SU-DHL-6 (cell line): ENCODE measurements around the gene TJP1.

Experiments used
- H2AFZ ChIP-seq: fragments of 200-600 bp; sonication (generic); 2 replicates; pipeline ENCODE4 v1.6.1; 2014; ENCODE audit warnings: low read depth, mild to moderate bottlenecking, moderate library complexity, mixed read lengths, antibody characterized with exemption, low read length; ENCODE audit not compliant: severe bottlenecking
- H3F3A ChIP-seq: fragments of 200-600 bp; shearing (Covaris generic); 2 replicates; pipeline ENCODE4 v1.6.0; 2016; ENCODE audit warnings: antibody characterized with exemption, mild to moderate bottlenecking; ENCODE audit not compliant: insufficient read depth
- H3K27ac ChIP-seq: fragments of 200-600 bp; sonication (generic); 2 replicates; pipeline ENCODE4 v1.5.1; 2016; ENCODE audit warnings: low read depth, mild to moderate bottlenecking, low read length, moderate library complexity, mixed read lengths
- H3K27me3 ChIP-seq: fragments of 200-600 bp; sonication (generic), shearing (Covaris generic); 2 replicates; pipeline ENCODE4 v1.6.0; 2014; ENCODE audit warnings: mild to moderate bottlenecking, low read length
- H3K36me3 ChIP-seq: fragments of 200-600 bp; sonication (generic); 2 replicates; pipeline ENCODE4 v1.6.1; 2014; ENCODE audit warnings: mild to moderate bottlenecking, low read length, mixed read lengths
- H3K4me2 ChIP-seq: fragments of 300-600, 200-600 bp; shearing (Covaris generic), sonication (generic); 2 replicates; pipeline ENCODE4 v1.6.0; 2014; ENCODE audit warnings: low read length, low read depth, mild to moderate bottlenecking; ENCODE audit not compliant: poor library complexity, severe bottlenecking
- H3K4me3 ChIP-seq: fragments of 200-600 bp; sonication (generic); 2 replicates; pipeline ENCODE4 v1.5.1; 2014; ENCODE audit warnings: antibody characterized with exemption, low read length, mild to moderate bottlenecking, mixed read lengths; ENCODE audit not compliant: insufficient read depth, poor library complexity, severe bottlenecking
- H3K79me2 ChIP-seq: fragments of 200-600 bp; sonication (generic); 2 replicates; pipeline ENCODE4 v1.6.1; 2014; ENCODE audit warnings: mild to moderate bottlenecking, low read length, moderate library complexity; ENCODE audit not compliant: insufficient read depth
- H3K9ac ChIP-seq: fragments of 200-600 bp; sonication (generic); 2 replicates; pipeline ENCODE4 v1.7.0; 2014; ENCODE audit warnings: mild to moderate bottlenecking, low read length
- H3K9me2 ChIP-seq: fragments of 200-600 bp; sonication (generic); replicated peaks from 2 replicates; pipeline ENCODE4 v1.6.1; 2014; ENCODE audit warnings: low read length; ENCODE audit not compliant: insufficient read depth
- H3K9me3 ChIP-seq: fragments of 200-600 bp; sonication (generic); 2 replicates; pipeline ENCODE4 v1.6.1; 2014; ENCODE audit warnings: low read length, mixed read lengths; ENCODE audit not compliant: insufficient read depth
- H4K20me1 ChIP-seq: fragments of 200-600 bp; sonication (generic); 2 replicates; pipeline ENCODE4 v1.6.1; 2014; ENCODE audit warnings: low read depth, mild to moderate bottlenecking, antibody characterized with exemption, low read length, moderate library complexity, mixed read lengths
- CTCF ChIP-seq: fragments of 200-600 bp; sonication (generic); IDR thresholded peaks from one replicate; pipeline ENCODE4 v1.5.1; 2017; ENCODE audit warnings: antibody characterized with exemption, mild to moderate bottlenecking, low read length, moderate library complexity; ENCODE audit not compliant: insufficient read depth, poor library complexity, severe bottlenecking
- EZH2phosphoT487 ChIP-seq: fragments of 200-600 bp; sonication (generic), shearing (Covaris generic); conservative IDR thresholded peaks from 2 replicates; pipeline ENCODE4 v1.6.1; 2018; ENCODE audit warnings: mild to moderate bottlenecking, antibody characterized with exemption, low read length, moderate library complexity, mixed read lengths

The TJP1 gene

DNA sequence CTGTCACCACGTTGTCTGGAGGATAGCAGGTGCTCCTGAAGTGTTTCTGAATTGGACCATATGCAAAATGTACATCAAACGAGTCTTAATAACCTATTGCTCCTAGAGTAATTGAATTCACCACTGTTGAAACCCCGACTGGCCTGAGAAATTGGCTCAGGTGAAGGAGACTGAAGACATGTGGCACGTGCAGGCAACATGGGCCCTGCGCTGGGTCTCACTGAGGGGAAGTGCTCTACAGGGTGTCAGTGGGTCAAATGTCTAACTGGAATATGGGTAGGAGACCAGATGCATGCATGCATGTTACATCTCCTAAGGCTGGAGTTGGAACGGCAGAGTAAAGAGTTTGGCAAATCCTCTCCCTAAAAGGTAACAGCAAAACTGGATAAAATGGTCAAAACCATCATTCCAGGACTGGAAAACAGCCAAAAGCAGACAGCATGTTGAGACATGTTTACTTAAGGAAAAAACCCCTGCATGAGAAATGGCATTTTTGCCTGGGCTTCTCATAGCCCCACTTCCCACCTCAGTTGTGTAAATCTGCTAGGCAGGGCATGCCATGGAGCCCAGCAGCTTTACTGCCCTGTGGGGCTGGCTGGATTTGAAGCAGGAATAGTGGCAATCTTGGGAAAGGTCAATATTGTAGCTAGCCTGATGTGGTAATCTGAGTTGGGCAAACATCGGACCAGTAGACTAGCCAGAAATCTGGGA lies 131.3 kb downstream of the TJP1 start:
- Histone ChIP-seq H3K4me2 (no peak overlapping the region), H3K79me2 (no peaks in the 10 kb centered on the region), H3K36me3 (no peaks in the 10 kb centered on the region), H2AFZ (no peak overlapping the region), H3K4me3 (no peak overlapping the region), H3F3A (no peaks in the 10 kb centered on the region), H3K9me2 (no peaks in the 10 kb centered on the region), H3K27me3 (no peaks in the 10 kb centered on the region; the same call in 1 of the 2 replicates), H3K27ac (no peak overlapping the region), H3K9ac (no peak overlapping the region), H4K20me1 (no peaks in the 10 kb centered on the region), H3K9me3 (no peaks in the 10 kb centered on the region)
- TF ChIP-seq EZH2phosphoT487, result no peak
- TF ChIP-seq CTCF, result no peak

DNA sequence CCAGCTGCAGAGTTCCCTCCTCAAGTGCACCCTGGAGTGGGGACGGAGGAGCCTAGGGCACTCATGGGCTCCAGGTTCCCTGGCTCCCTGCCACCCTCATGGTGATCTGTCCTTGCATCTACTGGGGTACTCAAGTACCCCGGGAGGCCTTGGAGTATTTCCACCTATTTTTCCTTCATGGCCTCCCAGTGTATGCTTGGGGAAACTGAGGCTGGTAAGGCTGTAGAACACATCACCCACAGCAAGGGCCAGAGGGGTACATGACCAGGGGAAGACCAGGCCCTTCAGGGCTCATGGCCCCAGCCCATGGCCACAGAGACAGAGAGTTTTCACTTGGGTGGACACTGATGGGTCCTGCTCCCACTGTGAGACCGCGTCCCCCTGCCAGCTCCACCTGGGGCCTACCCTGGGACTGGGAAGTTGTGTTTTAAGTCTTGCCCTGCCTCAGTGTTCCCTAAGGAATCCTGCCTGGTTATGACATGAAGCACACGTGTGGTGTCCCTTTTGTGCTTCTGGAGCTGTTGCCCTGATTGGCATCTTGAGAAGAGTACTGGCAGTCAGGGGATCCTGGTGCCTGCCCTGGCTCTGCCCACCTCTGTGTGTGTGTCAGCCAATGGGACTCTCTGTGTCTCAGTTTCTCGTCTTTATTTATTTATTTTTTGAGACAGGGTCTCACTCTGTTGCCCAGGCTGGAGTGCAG lies 132.8 kb downstream of the TJP1 start:
- H3K9me3 ChIP-seq, result no peaks in the 10 kb centered on the region
- no peak overlapping the region for H2AFZ ChIP-seq
- no peaks in the 10 kb centered on the region for H4K20me1 ChIP-seq
- no peak overlapping the region for H3K27ac ChIP-seq
- H3K4me3 ChIP-seq, result no peak overlapping the region
- H3K9me2 ChIP-seq, result no peaks in the 10 kb centered on the region
- no peaks in the 10 kb centered on the region for H3K36me3 ChIP-seq
- no peak for TF ChIP-seq CTCF
- H3F3A ChIP-seq, result no peaks in the 10 kb centered on the region
- H3K9ac ChIP-seq, result no peak overlapping the region
- H3K27me3 ChIP-seq, result no peaks in the 10 kb centered on the region
- no peak overlapping the region for H3K4me2 ChIP-seq
- no peaks in the 10 kb centered on the region for H3K79me2 ChIP-seq

- Histone ChIP-seq H3K4me3 (no peak overlapping the region), H3K36me3 (no peaks in the 10 kb centered on the region), H3F3A (no peaks in the 10 kb centered on the region), H3K27ac (no peak overlapping the region), H3K9me2 (no peaks in the 10 kb centered on the region), H3K9ac (no peak overlapping the region), H3K27me3 (no peaks in the 10 kb centered on the region), H3K79me2 (no peaks in the 10 kb centered on the region), H3K4me2 (no peak overlapping the region), H3K9me3 (no peaks in the 10 kb centered on the region), H4K20me1 (no peaks in the 10 kb centered on the region), H2AFZ (no peak overlapping the region)
- no peak for TF ChIP-seq EZH2phosphoT487
- TF ChIP-seq CTCF, result no peak
These were observed 133.6 kb downstream of the TJP1 start for GRCh38 chr15:29688506-29689286.
